Hepatocyte (in vitro differentiated cells): ENCODE results near the gene ASCL3.
"Not testable (repeated sequence)": the region's sequence is repeated elsewhere in the genome, so short reads cannot be mapped to it uniquely, and the experiment has no call there.

ENCODE experiments used
- EZH2 ChIP-seq: fragments of 200-600 bp; sonication (generic); IDR thresholded peaks from 2 replicates; pipeline ENCODE4 v1.6.1; 2016; ENCODE audit warnings: antibody characterized with exemption, mild to moderate bottlenecking, borderline replicate concordance
- EZH2phosphoT487 ChIP-seq: fragments of 200-600 bp; sonication (generic); IDR thresholded peaks from one replicate; pipeline ENCODE4 v1.6.1; 2018; ENCODE audit warnings: antibody characterized with exemption, mild to moderate bottlenecking, low read depth, moderate library complexity; ENCODE audit not compliant: unreplicated experiment, severe bottlenecking
- TF ChIP-seq, protein P1 (sequence below): fragments of 200-600 bp; sonication (generic); IDR thresholded peaks from 2 replicates; pipeline ENCODE4 v1.5.1; 2016; ENCODE audit warnings: antibody characterized with exemption, mild to moderate bottlenecking; ENCODE audit not compliant: poor library complexity

GRCh38 chr11:8979365-8979764, 36.5 kb upstream of the ASCL3 start:
- TF ChIP-seq, protein P1, sequence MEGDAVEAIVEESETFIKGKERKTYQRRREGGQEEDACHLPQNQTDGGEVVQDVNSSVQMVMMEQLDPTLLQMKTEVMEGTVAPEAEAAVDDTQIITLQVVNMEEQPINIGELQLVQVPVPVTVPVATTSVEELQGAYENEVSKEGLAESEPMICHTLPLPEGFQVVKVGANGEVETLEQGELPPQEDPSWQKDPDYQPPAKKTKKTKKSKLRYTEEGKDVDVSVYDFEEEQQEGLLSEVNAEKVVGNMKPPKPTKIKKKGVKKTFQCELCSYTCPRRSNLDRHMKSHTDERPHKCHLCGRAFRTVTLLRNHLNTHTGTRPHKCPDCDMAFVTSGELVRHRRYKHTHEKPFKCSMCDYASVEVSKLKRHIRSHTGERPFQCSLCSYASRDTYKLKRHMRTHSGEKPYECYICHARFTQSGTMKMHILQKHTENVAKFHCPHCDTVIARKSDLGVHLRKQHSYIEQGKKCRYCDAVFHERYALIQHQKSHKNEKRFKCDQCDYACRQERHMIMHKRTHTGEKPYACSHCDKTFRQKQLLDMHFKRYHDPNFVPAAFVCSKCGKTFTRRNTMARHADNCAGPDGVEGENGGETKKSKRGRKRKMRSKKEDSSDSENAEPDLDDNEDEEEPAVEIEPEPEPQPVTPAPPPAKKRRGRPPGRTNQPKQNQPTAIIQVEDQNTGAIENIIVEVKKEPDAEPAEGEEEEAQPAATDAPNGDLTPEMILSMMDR = not testable (repeated sequence)
- TF ChIP-seq EZH2phosphoT487, EZH2: not testable (repeated sequence)
